OCI-LY1 (cell line): ENCODE measurements around the gene CARD11.

Source experiments
- EZH2 ChIP-seq: fragments of 200-600 bp; sonication (generic), shearing (Covaris generic); IDR thresholded peaks from 2 replicates; pipeline ENCODE4 v1.8.0; 2017; ENCODE audit warnings: borderline replicate concordance, mixed run types, mild to moderate bottlenecking, antibody characterized with exemption, low read length, moderate library complexity, mixed read lengths
- TF ChIP-seq, protein P1 (sequence below): fragments of 200-600 bp; sonication (generic), shearing (Covaris generic); IDR thresholded peaks from 2 replicates; pipeline ENCODE4 v1.5.1; 2017; ENCODE audit warnings: mild to moderate bottlenecking, antibody characterized with exemption, low read length, moderate library complexity, mixed read lengths

DNA sequence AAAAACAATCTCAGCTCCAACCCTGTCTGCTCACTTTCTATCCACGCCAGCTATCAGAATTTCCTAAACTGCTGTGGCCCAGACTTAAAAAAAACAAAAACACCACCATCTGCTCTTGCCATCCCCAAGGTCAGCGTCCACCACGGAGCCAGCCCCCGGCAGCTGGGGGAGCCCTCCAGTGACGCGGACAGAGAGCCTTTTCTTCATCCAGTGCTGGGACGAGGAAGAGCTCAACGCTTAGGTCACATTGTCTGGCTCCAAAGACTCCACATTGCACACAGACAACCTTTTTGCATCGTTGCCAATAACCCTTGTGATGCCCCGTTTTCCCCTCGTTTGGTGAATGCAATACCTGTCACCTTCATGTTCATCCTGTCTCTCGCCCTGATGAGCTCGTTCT lies 132.2 kb downstream of the CARD11 start:
- TF ChIP-seq, protein P1, sequence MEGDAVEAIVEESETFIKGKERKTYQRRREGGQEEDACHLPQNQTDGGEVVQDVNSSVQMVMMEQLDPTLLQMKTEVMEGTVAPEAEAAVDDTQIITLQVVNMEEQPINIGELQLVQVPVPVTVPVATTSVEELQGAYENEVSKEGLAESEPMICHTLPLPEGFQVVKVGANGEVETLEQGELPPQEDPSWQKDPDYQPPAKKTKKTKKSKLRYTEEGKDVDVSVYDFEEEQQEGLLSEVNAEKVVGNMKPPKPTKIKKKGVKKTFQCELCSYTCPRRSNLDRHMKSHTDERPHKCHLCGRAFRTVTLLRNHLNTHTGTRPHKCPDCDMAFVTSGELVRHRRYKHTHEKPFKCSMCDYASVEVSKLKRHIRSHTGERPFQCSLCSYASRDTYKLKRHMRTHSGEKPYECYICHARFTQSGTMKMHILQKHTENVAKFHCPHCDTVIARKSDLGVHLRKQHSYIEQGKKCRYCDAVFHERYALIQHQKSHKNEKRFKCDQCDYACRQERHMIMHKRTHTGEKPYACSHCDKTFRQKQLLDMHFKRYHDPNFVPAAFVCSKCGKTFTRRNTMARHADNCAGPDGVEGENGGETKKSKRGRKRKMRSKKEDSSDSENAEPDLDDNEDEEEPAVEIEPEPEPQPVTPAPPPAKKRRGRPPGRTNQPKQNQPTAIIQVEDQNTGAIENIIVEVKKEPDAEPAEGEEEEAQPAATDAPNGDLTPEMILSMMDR = no peak
- TF ChIP-seq EZH2 = no peak
